Adrenal gland (tissue), 12 donors: ENCODE data around the gene ODAD2. TPM values are rescaled to one million over a fixed set of nuclear protein-coding genes. Genes with fewer than 3 reads are reported as not detected.

Source experiments
- DNase-seq, 7 donors: peaks; one replicate each; pipeline ENCODE4 v3.0.0-alpha.2; 2019 to 2020
- H3K27ac ChIP-seq, 5 donors: fragments of 200-600 bp; sonication (generic) in 4 of 5; 1 replicate in 3 of 5; 2 replicates in 2 of 5; pipeline versions ENCODE4 v1.5.1 to v1.8.0; 2016 to 2020; ENCODE audit warnings: mild to moderate bottlenecking in 1 of 5
- H3K27me3 ChIP-seq: fragments of 200-600 bp; 2 replicates; pipeline ENCODE4 v1.8.0; 2021
- H3K36me3 ChIP-seq, 2 donors: fragments of 200-600 bp; replicated peaks in 1 of 2; 1 replicate in 1 of 2; 2 replicates in 1 of 2; pipeline versions ENCODE4 v1.5.1 to v1.8.0; 2018 to 2022
- H3K4me1 ChIP-seq, 2 donors: fragments of 200-600 bp; replicated peaks in 1 of 2; 1 replicate in 1 of 2; 2 replicates in 1 of 2; pipeline versions ENCODE4 v1.5.1 to v1.8.0; 2018 to 2021
- H3K4me3 ChIP-seq, 4 donors: fragments of 200-600 bp; sonication (generic) in 3 of 4; one replicate each; pipeline ENCODE4 v1.5.1; 2016 to 2018
- H3K9me3 ChIP-seq, 3 donors: fragments of 200-600 bp; sonication (generic) in 1 of 3; replicated peaks in 1 of 3; 1 replicate in 2 of 3; 2 replicates in 1 of 3; pipeline versions ENCODE4 v1.5.1 to v1.8.0; 2016 to 2021
- CTCF ChIP-seq, 6 experiments: fragments of 450-650 bp in 4 of 6; fragments of 200-600 bp in 2 of 6; sonication (generic) in 1 of 6; IDR thresholded peaks; 1 replicate in 5 of 6; 2 replicates in 1 of 6; pipeline versions ENCODE4 v1.5.1 to v1.8.0; 2016 to 2021; ENCODE audit warnings: antibody characterized with exemption in 6 of 6, mild to moderate bottlenecking in 2 of 6, moderate library complexity in 1 of 6
- POLR2A ChIP-seq, 2 donors: fragments of 450-650 bp; IDR thresholded peaks; one replicate each; pipeline ENCODE4 v1.6.1; 2017; ENCODE audit warnings: antibody characterized with exemption in 2 of 2, mild to moderate bottlenecking in 2 of 2, moderate library complexity in 1 of 2
- WGBS, 4 donors: extraction: QIAGEN DNeasy Blood & Tissue Kit in 2 of 4; methylation state at CpG; one replicate each; pipeline versions ENCODE4 v1.1.5 to v1.1.7; 2013 to 2017; 5-methylcytosine and 5-hydroxymethylcytosine counted together
- intact Hi-C, 2 donors: fragments of 100-400 bp; cut with DNase I; formaldehyde crosslinking; loops; one replicate each; pipeline versions ENCODE4 v1.14.1 to v1.15.0; 2022 to 2023
- polyA plus RNA-seq, 3 donors: library from polyadenylated mRNA; stranded (reverse); fragments of 200-250 nt in 2 of 3; fragments of 350-450 nt in 1 of 3; fragmentation: Illumina TruSeq in 1 of 3; extraction: RNeasy Lipid Tissue Mini Kit (QIAGEN cat#74804) in 1 of 3; gene quantifications; one replicate each; pipeline ENCODE4 v1.2.3, GENCODE V29; 2013 to 2014
- small RNA-seq, 2 donors: library from RNA; depleted of rRNA; stranded (forward); fragments of <200 nt; gene quantifications; one replicate each; pipeline ENCODE3, GENCODE V24; 2016
- total RNA-seq, 9 donors: library from RNA; depleted of rRNA in 4 of 9; stranded (reverse); fragments of >200 nt in 4 of 9; fragments of 120-200 nt in 1 of 9; fragmentation: NEBNext Ultra II Directional in 1 of 9; extraction: Animal tissue kit (Norgen Biotek cat#: 25700) in 1 of 9; gene quantifications; one replicate each; pipeline versions ENCODE4 v1.1.0 to v1.2.4, GENCODE V29; 2013 to 2023
- donor health status: healthy with polysubstance abuse.
- donor health status: Bipolar disorder and iron deficiency.
- donor health status: DM: yes; HTN: yes; CAD: no.
- donor health status: DM: no; HTN: no; CAD: no.
- donor health status: DM: no; HTN: no; CAD: no.
- donor health status: DM: yes; HTN: yes; CAD: no.

Gene ODAD2
- total and polyA plus RNA-seq, 12 donors = 0.35 to 2.4 (median 1.2) TPM

- no peak for DNase-seq
- Histone ChIP-seq H3K9me3 (no peaks in the 10 kb centered on the region), H3K4me3 (no peak overlapping the region), H3K36me3 (no peaks in the 10 kb centered on the region), H3K27ac (no peak overlapping the region), H3K4me1 (no peaks in the 10 kb centered on the region), H3K27me3 (peaks cover 10% of the 10 kb centered on the region)
- intact Hi-C loops = no loop called here
- TF ChIP-seq CTCF (IDR thresholded peaks at IDR 0.05) (no peak), POLR2A (IDR thresholded peaks at IDR 0.05) (no peak)
- WGBS, 4 donors = 67 to 79% (median 68%) methylated on average over 9 of the region's 9 CpGs
Observed at GRCh38 chr10:27779462-27780015, 219.3 kb downstream of the ODAD2 start.

DNA sequence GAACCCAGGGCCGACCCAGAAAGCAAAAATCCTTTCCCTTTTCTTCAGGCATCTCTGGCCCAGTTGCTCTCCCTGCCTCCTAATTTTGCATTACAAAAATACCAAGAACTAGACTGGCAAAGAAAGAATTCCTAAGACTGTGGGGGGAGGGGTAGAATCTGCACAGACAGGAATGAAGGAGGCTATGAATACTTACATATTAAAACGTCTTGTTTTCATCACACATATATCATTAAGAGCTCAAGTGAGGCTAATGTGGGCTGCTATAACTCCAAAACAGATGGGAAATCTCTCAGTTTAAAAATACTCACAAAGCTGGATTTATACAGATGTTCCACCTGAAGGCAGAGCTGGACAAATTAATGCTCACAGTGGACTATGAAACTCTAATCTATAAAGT, 224.0 kb downstream of the ODAD2 start:
- H3K4me1 ChIP-seq = no peaks in the 10 kb centered on the region
- H3K27me3 ChIP-seq = peaks cover 27% of the 10 kb centered on the region
- H3K36me3 ChIP-seq = no peaks in the 10 kb centered on the region
- no peak for TF ChIP-seq CTCF (IDR thresholded peaks at IDR 0.05)
- no peak for TF ChIP-seq POLR2A (IDR thresholded peaks at IDR 0.05)
- 35 to 40% (median 36%) methylated on average over 2 of the region's 2 CpGs for WGBS, 4 donors
- H3K9me3 ChIP-seq = no peaks in the 10 kb centered on the region
- no peak for DNase-seq
- H3K4me3 ChIP-seq = no peak overlapping the region
- H3K27ac ChIP-seq = no peak overlapping the region
- intact Hi-C loops = no loop called here

GRCh38 chr10:27771231-27771630, 227.6 kb downstream of the ODAD2 start:
- DNase-seq = no peak
- intact Hi-C loops = no loop called here
- no peak overlapping the region for H3K4me3 ChIP-seq
- peaks cover 27% of the 10 kb centered on the region for H3K27me3 ChIP-seq
- no peak for TF ChIP-seq CTCF (IDR thresholded peaks at IDR 0.05)
- no peak for TF ChIP-seq POLR2A (IDR thresholded peaks at IDR 0.05)
- no peaks in the 10 kb centered on the region for H3K36me3 ChIP-seq
- H3K9me3 ChIP-seq = no peaks in the 10 kb centered on the region
- 56 to 65% (median 63%) methylated on average over 4 of the region's 4 CpGs for WGBS, 4 donors
- no peaks in the 10 kb centered on the region for H3K4me1 ChIP-seq
- no peak overlapping the region for H3K27ac ChIP-seq

GRCh38 chr10:27770181-27770580, 228.7 kb downstream of the ODAD2 start:
- H3K4me3 ChIP-seq = no peak overlapping the region
- intact Hi-C loops = no loop called here
- WGBS, 4 donors = 78 to 94% (median 78%) methylated on average over 2 of the region's 2 CpGs
- H3K27ac ChIP-seq = no peak overlapping the region
- H3K36me3 ChIP-seq = no peaks in the 10 kb centered on the region
- DNase-seq = no peak
- peaks cover 24% of the 10 kb centered on the region for H3K27me3 ChIP-seq
- no peaks in the 10 kb centered on the region for H3K4me1 ChIP-seq
- H3K9me3 ChIP-seq = no peaks in the 10 kb centered on the region
- no peak for TF ChIP-seq POLR2A (IDR thresholded peaks at IDR 0.05)
- TF ChIP-seq CTCF (IDR thresholded peaks at IDR 0.05) = no peak

Small RNAs within 50 kb of the gene (small RNA-seq; reads per million reads assigned to genes)
- gene MRPS21P5 (0 reads per million in 2 donors), gene RN7SKP132 (0 reads per million in 2 donors)
